ENCODE data around the gene ZNRF1. TPM values are rescaled to one million over a fixed set of nuclear protein-coding genes. Genes with fewer than 3 reads are reported as not detected.

The ZNRF1 gene
- total RNA-seq, 2 donors from 2014 or later: 9.3 to 21.4 TPM

- H3K27me3 ChIP-seq: no peaks in the 10 kb centered on the region
- WGBS, 2 donors: 81 to 89% methylated on average over 4 of the region's 4 CpGs
- TF ChIP-seq POLR2A (IDR thresholded peaks at IDR 0.05) (no peak), CTCF (IDR thresholded peaks at IDR 0.05) (no peak)
- H3K9me3 ChIP-seq: no peaks in the 10 kb centered on the region
- intact Hi-C loops (cut with DNase I): no loop called here
- no peak overlapping the region for H3K4me3 ChIP-seq
- ATAC-seq: no peak
- H3K36me3 ChIP-seq (replicated peaks in 1 of 2; ENCODE audit: insufficient read depth in 1 of 2, low read depth in 2 of 2): no peaks in the 10 kb centered on the region
- peaks cover 3% of the 10 kb centered on the region for H3K4me1 ChIP-seq
- no peak for DNase-seq
- no peak overlapping the region for H3K27ac ChIP-seq
These were observed 6.9 kb downstream of the ZNRF1 start for GRCh38 chr16:75005697-75006096.

- H3K36me3 ChIP-seq (replicated peaks in 1 of 2; ENCODE audit: insufficient read depth in 1 of 2, low read depth in 2 of 2): no peaks in the 10 kb centered on the region
- H3K4me3 ChIP-seq: no peak overlapping the region
- ATAC-seq: no peak
- intact Hi-C loops (cut with DNase I): no loop called here
- no peak overlapping the region for H3K27ac ChIP-seq
- H3K27me3 ChIP-seq: no peaks in the 10 kb centered on the region
- H3K4me1 ChIP-seq: peaks cover 11% of the 10 kb centered on the region
- TF ChIP-seq POLR2A (IDR thresholded peaks at IDR 0.05): no peak
- no peak for TF ChIP-seq CTCF (IDR thresholded peaks at IDR 0.05)
- no peaks in the 10 kb centered on the region for H3K9me3 ChIP-seq
- DNase-seq: no peak
- 79 to 100% methylated on average over 1 of the region's 1 CpG for WGBS, 2 donors
These were observed 8.6 kb downstream of the ZNRF1 start for GRCh38 chr16:75007443-75007842.

- peaks cover 11% of the 10 kb centered on the region for H3K4me1 ChIP-seq
- ATAC-seq: no peak
- DNase-seq: no peak
- peak overlapping the region in 1 of 4 donors; percentile 69 for H3K27ac ChIP-seq
- H3K4me3 ChIP-seq: no peak overlapping the region
- H3K9me3 ChIP-seq: no peaks in the 10 kb centered on the region
- intact Hi-C loops (cut with DNase I): no loop called here
- H3K36me3 ChIP-seq (replicated peaks in 1 of 2; ENCODE audit: insufficient read depth in 1 of 2, low read depth in 2 of 2): no peaks in the 10 kb centered on the region
- TF ChIP-seq CTCF (IDR thresholded peaks at IDR 0.05): no peak
- TF ChIP-seq POLR2A (IDR thresholded peaks at IDR 0.05): no peak
- no peaks in the 10 kb centered on the region for H3K27me3 ChIP-seq
- 95% methylated on average over 3 of the region's 3 CpGs for WGBS, 2 donors
These were observed 11.6 kb downstream of the ZNRF1 start for GRCh38 chr16:75010427-75010826.

- no peaks in the 10 kb centered on the region for H3K36me3 ChIP-seq (replicated peaks in 1 of 2; ENCODE audit: insufficient read depth in 1 of 2, low read depth in 2 of 2)
- DNase-seq (peak in 1 of 4 donors; percentile 39), ATAC-seq (peak; percentile 80)
- H3K4me3 ChIP-seq: no peak overlapping the region
- intact Hi-C loops (cut with DNase I): no loop called here
- peak overlapping the region in 3 of 4 donors; percentile 6 to 69 (median 69) for H3K27ac ChIP-seq
- H3K27me3 ChIP-seq: no peaks in the 10 kb centered on the region
- WGBS, 2 donors: 45 to 50% methylated on average over 3 of the region's 3 CpGs
- H3K9me3 ChIP-seq: no peaks in the 10 kb centered on the region
- TF ChIP-seq POLR2A (IDR thresholded peaks at IDR 0.05) (no peak), CTCF (IDR thresholded peaks at IDR 0.05) (no peak)
- H3K4me1 ChIP-seq: peaks cover 11% of the 10 kb centered on the region
These were observed 12.9 kb downstream of the ZNRF1 start for GRCh38 chr16:75011634-75012307.
